Measurements from ENCODE around the gene MC1R.

Gene MC1R

DNA sequence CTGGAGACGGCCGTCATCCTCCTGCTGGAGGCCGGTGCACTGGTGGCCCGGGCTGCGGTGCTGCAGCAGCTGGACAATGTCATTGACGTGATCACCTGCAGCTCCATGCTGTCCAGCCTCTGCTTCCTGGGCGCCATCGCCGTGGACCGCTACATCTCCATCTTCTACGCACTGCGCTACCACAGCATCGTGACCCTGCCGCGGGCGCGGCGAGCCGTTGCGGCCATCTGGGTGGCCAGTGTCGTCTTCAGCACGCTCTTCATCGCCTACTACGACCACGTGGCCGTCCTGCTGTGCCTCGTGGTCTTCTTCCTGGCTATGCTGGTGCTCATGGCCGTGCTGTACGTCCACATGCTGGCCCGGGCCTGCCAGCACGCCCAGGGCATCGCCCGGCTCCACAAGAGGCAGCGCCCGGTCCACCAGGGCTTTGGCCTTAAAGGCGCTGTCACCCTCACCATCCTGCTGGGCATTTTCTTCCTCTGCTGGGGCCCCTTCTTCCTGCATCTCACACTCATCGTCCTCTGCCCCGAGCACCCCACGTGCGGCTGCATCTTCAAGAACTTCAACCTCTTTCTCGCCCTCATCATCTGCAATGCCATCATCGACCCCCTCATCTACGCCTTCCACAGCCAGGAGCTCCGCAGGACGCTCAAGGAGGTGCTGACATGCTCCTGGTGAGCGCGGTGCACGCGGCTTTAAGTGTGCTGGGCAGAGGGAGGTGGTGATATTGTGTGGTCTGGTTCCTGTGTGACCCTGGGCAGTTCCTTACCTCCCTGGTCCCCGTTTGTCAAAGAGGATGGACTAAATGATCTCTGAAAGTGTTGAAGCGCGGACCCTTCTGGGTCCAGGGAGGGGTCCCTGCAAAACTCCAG, 1.1 kb downstream of the MC1R start:
- DNase-seq (ENCODE audit: insufficient read length): no peak
- TF ChIP-seq POLR2A (IDR thresholded peaks at IDR 0.05; ENCODE audit: low read depth, low read length): no peak
- no peak for TF ChIP-seq POLR2AphosphoS5 (IDR thresholded peaks at IDR 0.05; ENCODE audit: low read depth, low read length)
- no peak for TF ChIP-seq TAF1 (IDR thresholded peaks at IDR 0.05; ENCODE audit: borderline replicate concordance, low read depth, low read length)
- no peak for FAIRE-seq

DNA sequence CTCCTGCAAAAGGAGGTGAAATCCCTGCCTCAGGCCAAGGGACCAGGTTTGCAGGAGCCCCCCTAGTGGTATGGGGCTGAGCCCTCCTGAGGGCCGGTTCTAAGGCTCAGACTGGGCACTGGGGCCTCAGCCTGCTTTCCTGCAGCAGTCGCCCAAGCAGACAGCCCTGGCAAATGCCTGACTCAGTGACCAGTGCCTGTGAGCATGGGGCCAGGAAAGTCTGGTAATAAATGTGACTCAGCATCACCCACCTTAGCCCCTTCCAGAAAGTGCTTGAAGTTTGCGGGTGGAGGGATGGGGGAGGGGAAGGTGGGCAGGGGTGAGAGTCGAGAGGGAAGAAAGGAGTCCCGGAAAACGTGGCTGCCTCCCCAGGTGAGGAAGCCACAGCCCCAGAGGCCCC, 2.1 kb downstream of the MC1R start:
- FAIRE-seq (no peak), DNase-seq (ENCODE audit: insufficient read length) (no peak)

DNA sequence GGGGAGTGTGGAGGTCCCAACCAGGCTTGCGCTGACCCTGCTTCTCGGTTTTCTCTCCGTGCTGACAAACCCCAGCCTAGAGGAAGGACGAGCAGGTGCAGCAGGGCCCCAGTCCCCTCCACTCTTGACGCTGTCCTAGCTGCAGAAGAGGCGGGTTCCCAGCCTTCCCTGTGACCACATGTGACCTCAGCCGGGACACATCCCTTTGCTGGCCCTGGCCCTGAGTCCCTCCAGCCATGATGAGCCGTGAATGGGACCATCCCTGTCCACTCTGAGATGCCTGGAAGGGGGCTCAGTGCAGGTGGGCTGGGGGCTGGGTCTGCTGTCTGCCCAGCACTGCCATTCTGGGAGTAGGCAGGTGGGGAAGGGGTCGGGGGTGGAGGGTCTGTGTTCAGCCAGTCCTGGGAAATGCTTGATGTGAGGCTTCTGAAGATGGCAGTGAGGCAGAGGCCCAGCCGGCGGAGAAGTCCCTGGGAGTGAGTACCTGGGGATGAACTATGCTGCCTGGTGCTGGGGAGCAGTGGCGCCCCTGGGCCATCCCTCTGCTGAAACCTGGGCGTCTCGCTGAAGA, 2.6 kb downstream of the MC1R start:
- FAIRE-seq (no peak), DNase-seq (ENCODE audit: insufficient read length) (no peak)
- TF ChIP-seq POLR2AphosphoS5 (IDR thresholded peaks at IDR 0.05; ENCODE audit: low read depth, low read length): no peak
- TF ChIP-seq POLR2A (IDR thresholded peaks at IDR 0.05; ENCODE audit: low read depth, low read length): no peak
- no peak for TF ChIP-seq TAF1 (IDR thresholded peaks at IDR 0.05; ENCODE audit: borderline replicate concordance, low read depth, low read length)

More for the DNA sequence above, 2.1 kb downstream of the MC1R start:
- no peak for TF ChIP-seq POLR2AphosphoS5 (IDR thresholded peaks at IDR 0.05; ENCODE audit: low read depth, low read length)
- TF ChIP-seq POLR2A (IDR thresholded peaks at IDR 0.05; ENCODE audit: low read depth, low read length): no peak
- no peak for TF ChIP-seq TAF1 (IDR thresholded peaks at IDR 0.05; ENCODE audit: borderline replicate concordance, low read depth, low read length)

DNA sequence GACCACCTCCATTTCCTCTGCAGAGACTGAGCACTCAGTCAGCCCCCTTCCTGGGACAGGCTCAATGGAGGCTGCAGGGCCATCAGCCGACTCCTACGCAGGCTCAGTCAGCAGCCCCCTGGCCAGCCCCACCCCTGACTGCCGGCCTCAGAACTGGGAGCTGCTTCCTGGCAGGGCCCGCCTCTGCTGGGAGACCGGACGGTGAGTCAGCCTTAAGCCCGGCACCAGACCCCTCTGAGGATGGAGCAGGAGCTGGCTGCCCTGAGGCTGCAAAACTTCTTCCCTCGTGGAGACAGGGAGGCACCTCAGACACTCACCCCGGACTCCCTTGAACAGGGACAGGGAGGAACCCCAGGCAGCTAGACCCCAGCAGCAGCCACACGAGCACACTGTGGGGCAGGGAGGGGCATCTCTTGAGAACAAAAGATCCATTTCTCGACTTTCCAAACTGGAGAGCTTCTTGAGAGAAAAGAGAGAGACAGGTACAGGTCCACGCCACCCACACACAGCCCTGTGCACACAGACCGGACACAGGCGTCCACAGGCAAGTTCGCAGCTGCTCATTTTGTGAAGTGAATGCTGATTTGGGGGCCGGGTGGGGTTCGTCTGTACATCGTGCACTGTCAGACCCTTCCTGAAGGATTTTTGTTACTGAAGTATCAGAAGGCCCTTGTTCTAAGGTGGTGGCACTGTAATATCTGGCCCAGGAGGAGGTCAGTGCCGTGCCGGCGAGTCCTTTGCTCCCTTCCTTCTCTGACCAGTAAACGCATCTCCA, 3.2 kb downstream of the MC1R start:
- FAIRE-seq: no peak
- DNase-seq (ENCODE audit: insufficient read length): no peak
- TF ChIP-seq POLR2A (IDR thresholded peaks at IDR 0.05; ENCODE audit: low read depth, low read length): no peak
- TF ChIP-seq TAF1 (IDR thresholded peaks at IDR 0.05; ENCODE audit: borderline replicate concordance, low read depth, low read length): no peak
- no peak for TF ChIP-seq POLR2AphosphoS5 (IDR thresholded peaks at IDR 0.05; ENCODE audit: low read depth, low read length)

DNA sequence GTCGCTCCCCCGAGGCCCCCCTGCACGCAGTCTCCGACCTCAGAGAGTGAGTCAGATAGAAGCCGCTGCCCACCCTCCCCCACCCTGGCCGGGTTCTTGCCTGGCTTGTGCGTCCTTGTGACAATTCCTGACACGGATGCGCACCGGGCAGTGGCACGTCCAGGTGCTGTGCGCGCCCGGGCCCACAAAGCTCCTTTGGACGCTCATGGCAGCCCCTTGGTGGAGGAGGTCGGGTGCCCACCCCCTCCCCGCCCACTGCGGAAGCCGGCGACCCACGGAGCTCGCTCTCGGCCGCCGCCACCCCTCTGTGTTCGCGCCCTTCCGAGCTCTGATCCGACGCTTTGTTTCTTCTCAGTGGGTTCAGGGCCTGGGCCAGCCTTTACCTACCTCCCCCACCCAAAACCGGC, 3.8 kb downstream of the MC1R start:
- no peak for DNase-seq (ENCODE audit: insufficient read length)
- TF ChIP-seq POLR2A (IDR thresholded peaks at IDR 0.05; ENCODE audit: low read depth, low read length) (no peak), TAF1 (IDR thresholded peaks at IDR 0.05; ENCODE audit: borderline replicate concordance, low read depth, low read length) (no peak), POLR2AphosphoS5 (IDR thresholded peaks at IDR 0.05; ENCODE audit: low read depth, low read length) (no peak)
- no peak for FAIRE-seq

DNA sequence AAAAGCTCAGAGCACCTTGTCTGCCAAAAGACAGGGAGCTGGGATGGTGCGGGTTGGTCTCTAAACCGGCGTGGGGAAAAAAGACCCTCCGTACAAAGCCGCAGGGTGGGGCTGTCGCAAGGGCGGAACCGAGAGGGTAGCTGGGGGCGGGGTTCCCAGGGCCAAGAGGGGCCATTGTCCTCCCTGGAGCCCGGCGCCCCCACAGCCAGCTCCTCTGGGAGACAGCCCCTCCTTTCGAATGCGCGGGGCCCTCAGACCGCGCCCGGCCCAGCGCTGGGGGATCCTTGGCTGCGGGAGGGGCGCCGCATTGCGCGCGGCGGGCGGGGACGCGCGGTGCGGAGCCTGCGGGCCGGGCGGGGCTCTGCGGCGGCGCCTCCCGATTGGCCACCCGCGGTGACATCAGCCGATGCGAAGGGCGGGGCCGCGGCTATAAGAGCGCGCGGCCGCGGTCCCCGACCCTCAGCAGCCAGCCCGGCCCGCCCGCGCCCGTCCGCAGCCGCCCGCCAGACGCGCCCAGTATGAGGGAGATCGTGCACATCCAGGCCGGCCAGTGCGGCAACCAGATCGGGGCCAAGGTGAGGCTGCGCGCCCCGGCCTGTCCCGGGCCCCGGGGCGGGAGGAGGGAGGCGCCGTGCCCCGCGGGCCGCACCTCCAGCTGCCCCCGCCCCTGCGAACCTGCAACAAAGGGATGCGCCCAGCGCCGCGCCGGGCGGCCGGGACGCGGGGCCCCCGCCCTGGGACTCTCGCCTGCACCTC, 4.4 kb downstream of the MC1R start, which contains the start of gene TUBB3:
TUBB3 (plus strand) TSS at position 459 of the 756 bp plus-strand sequence; CDS start at position 519, 60 bp downstream.
- DNase-seq (ENCODE audit: insufficient read length): peak; percentile 73
- FAIRE-seq: no peak
- TF ChIP-seq POLR2A (IDR thresholded peaks at IDR 0.05; ENCODE audit: low read depth, low read length) (no peak), TAF1 (IDR thresholded peaks at IDR 0.05; ENCODE audit: borderline replicate concordance, low read depth, low read length) (no peak), POLR2AphosphoS5 (IDR thresholded peaks at IDR 0.05; ENCODE audit: low read depth, low read length) (no peak)

DNA sequence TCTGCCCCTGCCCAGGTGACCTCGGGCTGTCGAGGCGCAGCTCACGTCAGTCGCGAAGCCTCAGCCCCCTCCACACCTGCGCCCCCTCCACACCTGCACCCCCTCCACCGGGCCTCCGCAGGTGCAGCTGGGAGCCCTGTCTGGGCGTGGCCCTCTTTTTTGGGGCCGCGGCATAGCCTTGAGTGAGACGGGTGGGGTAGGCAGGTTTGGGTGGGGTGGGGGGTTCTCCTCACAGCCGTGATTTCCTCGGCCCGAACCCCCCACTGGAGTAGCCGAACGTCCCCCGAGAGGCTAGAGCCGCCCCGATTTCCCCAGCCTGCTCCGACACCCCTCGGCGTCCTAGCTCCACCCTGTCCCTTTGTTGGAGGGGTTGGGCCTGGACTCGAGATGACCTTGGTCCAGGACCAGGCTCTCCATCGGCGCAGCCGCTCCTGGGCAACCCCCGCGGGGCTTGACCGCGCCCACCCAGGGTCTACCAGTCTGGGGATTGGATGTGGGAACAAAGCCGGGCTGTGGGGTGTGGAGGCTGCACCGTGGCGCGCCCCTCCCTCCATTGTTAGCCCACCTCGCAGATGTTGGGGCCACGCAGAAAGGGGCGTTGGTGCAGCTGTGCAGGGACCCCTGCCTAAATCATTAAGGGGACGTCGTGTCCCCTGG, 5.1 kb downstream of the MC1R start:
- TF ChIP-seq TAF1 (IDR thresholded peaks at IDR 0.05; ENCODE audit: borderline replicate concordance, low read depth, low read length) (no peak), POLR2A (IDR thresholded peaks at IDR 0.05; ENCODE audit: low read depth, low read length) (no peak), POLR2AphosphoS5 (IDR thresholded peaks at IDR 0.05; ENCODE audit: low read depth, low read length) (no peak)
- no peak for FAIRE-seq

DNA sequence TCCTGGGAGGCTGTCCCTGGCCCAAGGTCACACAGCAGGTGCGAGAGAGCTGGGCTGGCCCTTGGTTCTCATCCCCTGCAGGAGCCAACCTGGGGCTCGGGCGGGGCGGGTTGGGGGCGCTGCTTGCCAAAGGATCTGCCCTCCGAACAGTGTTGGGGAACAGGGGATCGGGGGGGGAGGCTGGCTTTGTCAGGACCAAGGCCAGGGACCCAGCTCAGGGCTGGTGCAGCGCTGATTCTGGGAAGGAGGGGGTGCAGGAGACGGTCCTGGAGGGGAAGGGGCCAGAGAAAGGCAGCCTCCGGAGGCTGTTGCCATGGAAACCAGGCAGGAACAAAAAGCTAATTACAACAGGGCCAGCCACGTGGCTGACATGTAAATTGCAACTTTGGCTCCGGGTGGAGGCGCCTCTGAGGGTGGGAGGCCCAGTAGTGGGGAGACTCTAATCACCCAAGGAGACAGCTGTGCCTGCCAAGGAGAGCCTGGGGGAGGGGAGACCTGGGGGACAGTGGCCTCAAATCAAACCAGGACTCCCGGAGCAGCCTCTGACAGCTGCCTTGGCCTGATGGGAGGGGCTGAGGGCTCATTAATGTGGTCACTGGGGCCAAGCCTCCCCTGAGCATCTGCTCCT, 5.7 kb downstream of the MC1R start:
- DNase-seq (ENCODE audit: insufficient read length) (no peak), FAIRE-seq (no peak)
- TF ChIP-seq POLR2AphosphoS5 (IDR thresholded peaks at IDR 0.05; ENCODE audit: low read depth, low read length) (no peak), TAF1 (IDR thresholded peaks at IDR 0.05; ENCODE audit: borderline replicate concordance, low read depth, low read length) (no peak), POLR2A (IDR thresholded peaks at IDR 0.05; ENCODE audit: low read depth, low read length) (no peak)

More for the DNA sequence above, 5.1 kb downstream of the MC1R start:
- no peak for DNase-seq (ENCODE audit: insufficient read length)

DNA sequence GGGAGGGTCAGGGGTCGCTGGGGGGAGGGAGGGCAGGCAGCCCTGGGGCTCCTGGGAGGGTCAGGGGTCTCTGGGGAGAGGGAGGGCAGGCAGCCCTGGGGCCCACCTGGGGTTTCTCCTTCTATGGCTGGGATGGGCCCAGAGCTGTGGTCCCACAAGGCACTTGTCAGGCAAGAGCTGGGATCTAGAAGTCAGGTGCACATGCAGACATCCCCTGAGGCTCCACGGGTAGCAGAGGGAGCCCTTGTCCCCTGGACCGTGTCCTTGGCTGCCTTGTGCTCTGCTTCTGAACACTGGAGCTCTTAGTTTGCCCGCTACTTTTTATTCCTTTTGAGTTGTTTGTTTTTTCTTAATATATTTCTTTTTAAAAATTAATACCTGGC, 6.3 kb downstream of the MC1R start:
- DNase-seq (ENCODE audit: insufficient read length) (no peak), FAIRE-seq (no peak)
- TF ChIP-seq TAF1 (IDR thresholded peaks at IDR 0.05; ENCODE audit: borderline replicate concordance, low read depth, low read length) (no peak), POLR2AphosphoS5 (IDR thresholded peaks at IDR 0.05; ENCODE audit: low read depth, low read length) (no peak), POLR2A (IDR thresholded peaks at IDR 0.05; ENCODE audit: low read depth, low read length) (no peak)

DNA sequence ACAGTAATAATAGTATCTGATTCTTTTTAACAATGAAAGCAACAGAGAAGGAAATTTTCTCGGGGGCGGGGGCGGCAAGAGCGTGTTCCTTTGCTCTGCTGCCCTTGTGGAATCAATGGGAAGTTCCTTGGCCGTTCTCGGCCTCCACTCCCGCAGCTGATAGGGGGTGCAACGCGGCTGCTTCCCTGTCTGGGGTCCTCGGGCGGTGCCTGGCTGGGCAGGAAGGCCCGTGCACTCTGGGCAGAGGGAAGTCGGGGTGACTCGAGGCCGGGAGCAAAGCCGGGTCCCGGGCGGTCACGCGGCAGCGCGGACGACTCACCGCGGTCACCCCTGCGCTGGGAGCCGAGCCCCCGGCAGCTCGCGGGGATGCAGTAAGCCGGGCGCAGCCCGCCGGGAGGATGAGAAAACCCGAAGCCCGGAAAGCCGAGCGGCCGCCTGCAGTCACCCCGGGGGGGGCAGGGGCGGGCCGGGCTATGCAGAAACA, 7.0 kb downstream of the MC1R start:
- no peak for FAIRE-seq
- no peak for DNase-seq (ENCODE audit: insufficient read length)
- no peak for TF ChIP-seq POLR2AphosphoS5 (IDR thresholded peaks at IDR 0.05; ENCODE audit: low read depth, low read length)
- no peak for TF ChIP-seq POLR2A (IDR thresholded peaks at IDR 0.05; ENCODE audit: low read depth, low read length)
- TF ChIP-seq TAF1 (IDR thresholded peaks at IDR 0.05; ENCODE audit: borderline replicate concordance, low read depth, low read length): no peak

All from GM12892 (cell line).